ENCODE data around the gene UBE2G2.

DNA sequence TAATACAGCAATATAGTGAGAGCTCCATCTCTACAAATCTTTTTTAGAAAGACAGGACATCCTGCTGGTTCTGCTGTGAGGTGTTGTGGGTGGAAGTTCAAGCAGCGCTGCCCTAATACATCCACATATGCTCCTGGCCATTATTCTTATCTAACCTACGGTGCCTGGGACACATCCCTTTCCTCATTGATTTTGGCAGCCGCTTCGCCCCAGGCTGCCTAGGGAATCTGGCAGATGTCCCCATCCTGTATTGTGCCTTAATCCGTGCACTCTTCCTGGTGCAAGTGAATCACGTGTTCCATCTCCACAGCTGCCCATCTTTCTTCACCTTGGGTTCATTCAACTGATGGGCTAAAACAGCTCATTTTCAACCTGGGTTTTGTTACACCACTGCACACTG lies 3.1 kb upstream of the UBE2G2 start:
- TF ChIP-seq, protein P1, sequence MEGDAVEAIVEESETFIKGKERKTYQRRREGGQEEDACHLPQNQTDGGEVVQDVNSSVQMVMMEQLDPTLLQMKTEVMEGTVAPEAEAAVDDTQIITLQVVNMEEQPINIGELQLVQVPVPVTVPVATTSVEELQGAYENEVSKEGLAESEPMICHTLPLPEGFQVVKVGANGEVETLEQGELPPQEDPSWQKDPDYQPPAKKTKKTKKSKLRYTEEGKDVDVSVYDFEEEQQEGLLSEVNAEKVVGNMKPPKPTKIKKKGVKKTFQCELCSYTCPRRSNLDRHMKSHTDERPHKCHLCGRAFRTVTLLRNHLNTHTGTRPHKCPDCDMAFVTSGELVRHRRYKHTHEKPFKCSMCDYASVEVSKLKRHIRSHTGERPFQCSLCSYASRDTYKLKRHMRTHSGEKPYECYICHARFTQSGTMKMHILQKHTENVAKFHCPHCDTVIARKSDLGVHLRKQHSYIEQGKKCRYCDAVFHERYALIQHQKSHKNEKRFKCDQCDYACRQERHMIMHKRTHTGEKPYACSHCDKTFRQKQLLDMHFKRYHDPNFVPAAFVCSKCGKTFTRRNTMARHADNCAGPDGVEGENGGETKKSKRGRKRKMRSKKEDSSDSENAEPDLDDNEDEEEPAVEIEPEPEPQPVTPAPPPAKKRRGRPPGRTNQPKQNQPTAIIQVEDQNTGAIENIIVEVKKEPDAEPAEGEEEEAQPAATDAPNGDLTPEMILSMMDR (IDR thresholded peaks at IDR 0.05; ENCODE audit: extremely low read depth in 1 of 2, insufficient read depth in 1 of 2, low read depth in 1 of 2, low read length in 2 of 2): no peak
- TF ChIP-seq EZH2 (IDR thresholded peaks at IDR 0.05; ENCODE audit: borderline replicate concordance, low read depth, low read length, severe bottlenecking) (no peak), MYC (IDR thresholded peaks at IDR 0.05; ENCODE audit: low read depth, low read length) (no peak), MAX (IDR thresholded peaks at IDR 0.05; ENCODE audit: insufficient read depth, insufficient read length) (no peak), POLR2A (IDR thresholded peaks at IDR 0.05; ENCODE audit: low read depth, low read length) (no peak), POLR2AphosphoS5 (IDR thresholded peaks at IDR 0.05; ENCODE audit: insufficient read depth, low read depth, low read length) (no peak)
